Testis (tissue), 3 donors: Measurements from ENCODE around the gene PHKA1. TPM values are rescaled to one million over a fixed set of nuclear protein-coding genes. Genes with fewer than 3 reads are reported as not detected.

Source experiments
- DNase-seq: peaks from one replicate; pipeline ENCODE4 v3.0.0-alpha.2; 2019
- H3K27ac ChIP-seq, 2 donors: fragments of 200-600 bp; sonication (generic); one replicate each; pipeline ENCODE4 v1.5.1; 2019
- H3K27me3 ChIP-seq: fragments of 200-600 bp; sonication (generic); one replicate; pipeline ENCODE4 v1.5.1; 2019
- H3K36me3 ChIP-seq: fragments of 200-600 bp; sonication (generic); one replicate; pipeline ENCODE4 v1.5.1; 2017; ENCODE audit warnings: low read depth; ENCODE audit errors: missing control alignments
- H3K4me1 ChIP-seq: fragments of 200-600 bp; sonication (generic); one replicate; pipeline ENCODE4 v1.5.1; 2019
- H3K4me3 ChIP-seq, 2 donors: fragments of 200-600 bp; sonication (generic); one replicate each; pipeline ENCODE4 v1.5.1; 2017 to 2019
- H3K9me3 ChIP-seq: fragments of 200-600 bp; sonication (generic); one replicate; pipeline ENCODE4 v1.5.1; 2017
- POLR2A ChIP-seq: fragments of 450-650 bp; IDR thresholded peaks from one replicate; pipeline ENCODE4 v1.6.1; 2017; ENCODE audit warnings: antibody characterized with exemption, mild to moderate bottlenecking, moderate library complexity
- WGBS, 2 donors: methylation state at CpG; one replicate each; pipeline ENCODE4 v1.1.5; 2018; 5-methylcytosine and 5-hydroxymethylcytosine counted together
- intact Hi-C: fragments of 100-400 bp; cut with DNase I; formaldehyde crosslinking; loops from one replicate; pipeline ENCODE4 v1.15.1; 2023; ENCODE audit warnings: low total_unique reads
- polyA plus RNA-seq: library from polyadenylated mRNA; stranded (reverse); fragments of 350-450 nt; fragmentation: Illumina TruSeq; extraction: RNeasy Lipid Tissue Mini Kit (QIAGEN cat#74804); gene quantifications from one replicate; pipeline ENCODE4 v1.2.3, GENCODE V29; 2014; ENCODE audit warnings: low read depth, low replicate concordance; ENCODE audit not compliant: insufficient read depth
- total RNA-seq, 2 donors: library from RNA; depleted of rRNA; stranded (reverse); fragments of >200 nt; gene quantifications; one replicate each; pipeline ENCODE4 v1.2.3, GENCODE V29; 2016
- TF ChIP-seq, protein P1 (sequence below), 3 experiments: fragments of 450-650 bp in 2 of 3; fragments of 200-600 bp in 1 of 3; sonication (generic) in 1 of 3; IDR thresholded peaks; one replicate each; pipeline ENCODE4 v1.5.1; 2016 to 2019; ENCODE audit warnings: antibody characterized with exemption in 3 of 3, mild to moderate bottlenecking in 2 of 3, moderate library complexity in 1 of 3

Gene PHKA1
- total and polyA plus RNA-seq, 3 donors from 2014 or later: 3.6 to 13.1 (median 11.4) TPM

DNA sequence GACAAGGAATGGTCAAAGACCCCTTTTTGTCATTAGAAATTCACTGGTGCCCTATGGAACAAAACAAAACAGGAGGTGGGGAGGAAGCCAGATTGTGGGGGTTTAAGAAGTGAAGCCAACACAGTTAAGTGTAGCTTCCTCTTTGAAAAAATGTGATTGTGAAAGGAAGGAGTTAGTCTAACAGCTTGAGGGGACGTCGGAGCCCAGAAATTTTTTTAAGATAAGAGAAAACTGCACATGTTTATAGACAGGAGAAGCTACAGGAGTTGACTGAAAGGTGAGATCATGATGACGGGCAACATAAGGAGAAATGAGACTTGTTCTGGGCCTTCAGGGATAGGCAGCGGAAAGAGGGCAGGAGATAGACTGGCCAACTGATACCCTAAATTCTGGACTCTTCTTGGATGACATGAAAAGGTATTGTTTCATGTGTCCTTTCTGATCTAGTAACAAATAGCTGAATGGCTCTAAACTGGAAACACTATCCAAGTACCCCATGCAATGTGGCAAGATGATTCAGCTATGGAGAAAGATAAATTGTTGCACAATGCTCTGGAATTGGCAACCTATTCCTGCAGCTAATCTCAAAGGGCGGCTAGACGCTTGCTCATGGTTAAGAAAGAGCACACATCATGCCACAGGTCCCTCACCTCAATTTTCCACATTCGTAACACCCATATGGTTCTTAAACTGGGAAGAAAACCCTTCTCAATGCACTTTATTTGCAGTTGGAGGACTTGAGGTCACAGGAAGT, 137.8 kb downstream of the PHKA1 start:
- no peaks in the 10 kb centered on the region for H3K27me3 ChIP-seq
- H3K9me3 ChIP-seq: no peaks in the 10 kb centered on the region
- no peak for TF ChIP-seq POLR2A
- TF ChIP-seq, protein P1, sequence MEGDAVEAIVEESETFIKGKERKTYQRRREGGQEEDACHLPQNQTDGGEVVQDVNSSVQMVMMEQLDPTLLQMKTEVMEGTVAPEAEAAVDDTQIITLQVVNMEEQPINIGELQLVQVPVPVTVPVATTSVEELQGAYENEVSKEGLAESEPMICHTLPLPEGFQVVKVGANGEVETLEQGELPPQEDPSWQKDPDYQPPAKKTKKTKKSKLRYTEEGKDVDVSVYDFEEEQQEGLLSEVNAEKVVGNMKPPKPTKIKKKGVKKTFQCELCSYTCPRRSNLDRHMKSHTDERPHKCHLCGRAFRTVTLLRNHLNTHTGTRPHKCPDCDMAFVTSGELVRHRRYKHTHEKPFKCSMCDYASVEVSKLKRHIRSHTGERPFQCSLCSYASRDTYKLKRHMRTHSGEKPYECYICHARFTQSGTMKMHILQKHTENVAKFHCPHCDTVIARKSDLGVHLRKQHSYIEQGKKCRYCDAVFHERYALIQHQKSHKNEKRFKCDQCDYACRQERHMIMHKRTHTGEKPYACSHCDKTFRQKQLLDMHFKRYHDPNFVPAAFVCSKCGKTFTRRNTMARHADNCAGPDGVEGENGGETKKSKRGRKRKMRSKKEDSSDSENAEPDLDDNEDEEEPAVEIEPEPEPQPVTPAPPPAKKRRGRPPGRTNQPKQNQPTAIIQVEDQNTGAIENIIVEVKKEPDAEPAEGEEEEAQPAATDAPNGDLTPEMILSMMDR (IDR thresholded peaks at IDR 0.05): no peak
- no peak overlapping the region for H3K4me3 ChIP-seq
- H3K27ac ChIP-seq: no peak overlapping the region
- no peaks in the 10 kb centered on the region for H3K36me3 ChIP-seq
- intact Hi-C loops: no loop called here
- WGBS, 2 donors: 60 to 72% methylated on average over 4 to 7 of the region's 7 CpGs
- H3K4me1 ChIP-seq: no peaks in the 10 kb centered on the region
- DNase-seq: peak; percentile 41

DNA sequence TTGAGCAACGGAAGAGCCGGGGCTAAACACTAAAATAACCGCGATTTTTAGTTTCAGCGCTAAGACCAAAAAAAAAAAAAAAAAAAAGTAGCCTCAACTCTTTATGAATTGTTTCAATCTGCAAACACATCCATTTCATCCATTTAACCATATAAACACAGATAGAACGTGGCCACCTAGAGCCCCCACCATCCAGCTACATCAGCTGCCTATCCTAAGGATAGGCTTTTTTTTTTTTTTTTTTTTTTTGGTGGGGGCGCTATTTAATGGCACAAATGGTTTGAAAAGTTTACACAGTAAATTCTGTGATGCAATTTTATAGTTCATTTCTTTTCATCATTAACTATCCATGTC, 141.0 kb downstream of the PHKA1 start:
- Histone ChIP-seq H3K9me3 (no peaks in the 10 kb centered on the region), H3K36me3 (no peaks in the 10 kb centered on the region), H3K4me3 (peak overlapping the region; percentile 58 to 72), H3K27ac (no peak overlapping the region), H3K4me1 (no peaks in the 10 kb centered on the region), H3K27me3 (no peaks in the 10 kb centered on the region)
- 1 to 2% methylated on average over 7 of the region's 7 CpGs for WGBS, 2 donors
- TF ChIP-seq POLR2A: no peak
- TF ChIP-seq, protein P1 (IDR thresholded peaks at IDR 0.05): no peak
- DNase-seq: no peak
- intact Hi-C loops: no loop called here

DNA sequence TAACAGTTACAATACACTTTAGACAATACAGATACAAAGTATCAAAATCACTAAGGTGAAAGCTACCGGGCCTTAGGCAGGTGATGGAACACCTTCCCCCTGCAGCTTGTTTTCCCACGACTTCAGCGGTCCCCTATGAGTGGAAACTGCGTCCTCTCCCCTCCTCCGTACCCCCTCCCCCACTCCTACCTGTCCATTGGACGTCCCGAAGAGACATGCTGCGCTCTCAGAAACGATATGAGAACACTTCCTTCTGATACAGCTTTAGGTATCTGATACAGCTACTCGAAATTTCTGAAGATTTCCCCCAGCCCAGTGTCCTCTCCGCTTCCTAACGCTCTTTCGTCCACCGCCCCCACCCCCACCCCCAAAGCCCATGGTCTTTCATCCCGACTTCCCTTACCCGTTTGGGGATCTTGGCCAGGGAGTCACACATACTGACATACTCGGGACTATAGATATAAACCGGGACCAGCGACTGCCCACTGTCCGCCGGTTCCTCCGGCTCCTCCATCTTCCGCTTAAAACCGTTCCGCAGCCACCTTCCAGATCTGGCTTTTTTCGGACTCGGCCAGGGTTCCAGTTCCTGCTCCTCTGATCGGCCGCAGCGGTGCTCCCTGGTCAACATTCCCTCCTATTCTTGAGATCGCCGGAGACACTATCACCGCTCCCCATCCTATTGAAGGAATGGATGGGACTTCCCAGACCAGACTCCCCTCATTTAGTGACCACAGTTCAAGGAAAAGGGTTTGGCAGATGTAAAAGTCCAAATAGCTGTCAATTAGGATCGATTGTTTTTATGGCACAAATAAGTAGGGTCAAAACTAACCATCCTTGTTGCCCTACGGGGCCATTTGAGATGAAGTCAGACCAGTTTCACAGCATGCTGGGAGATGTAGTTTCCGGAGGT, 141.6 kb downstream of the PHKA1 start, which contains the start of gene HDAC8:
TSS of gene HDAC8 (minus strand) at position 596 of the 910 bp plus-strand sequence. CDS start at position 514, 82 bp downstream.
- Histone ChIP-seq H3K9me3 (no peaks in the 10 kb centered on the region), H3K27ac (peak within 1 kb of the TSS in 1 of 2 donors; percentile 73), H3K36me3 (no peaks in the 10 kb centered on the region), H3K4me1 (no peaks in the 10 kb centered on the region), H3K4me3 (peak within 1 kb of the TSS; percentile 58 to 72), H3K27me3 (no peaks in the 10 kb centered on the region)
- TF ChIP-seq POLR2A: no peak
- TF ChIP-seq, protein P1 (IDR thresholded peaks at IDR 0.05): no peak
- 0% methylated on average over 18 to 35 of the region's 36 CpGs for whole genome bisulfite sequencing, 2 donors
- intact Hi-C loops: no loop called here
- peak; percentile 77 for DNase-seq

DNA sequence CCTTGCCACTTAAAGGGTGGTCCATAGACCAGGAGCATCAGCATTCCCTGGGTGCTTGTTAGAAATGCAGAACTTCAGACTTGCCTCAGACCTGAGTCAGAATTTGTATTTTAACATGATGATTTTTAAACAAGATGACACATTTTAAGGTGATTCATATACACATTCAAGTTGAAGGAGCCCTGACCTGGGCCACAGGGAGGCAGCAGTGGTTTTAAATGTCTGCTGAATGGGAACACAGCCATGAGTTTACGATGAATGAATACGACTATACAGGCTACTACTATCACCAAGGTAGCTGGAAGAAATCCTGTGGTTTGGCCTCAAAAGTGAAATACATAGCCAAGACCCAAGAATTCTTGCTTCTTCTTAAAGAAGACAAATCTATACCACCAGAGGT, 144.3 kb downstream of the PHKA1 start:
- 47 to 60% methylated on average over 2 of the region's 2 CpGs for WGBS, 2 donors
- intact Hi-C loops: no loop called here
- Histone ChIP-seq H3K9me3 (no peaks in the 10 kb centered on the region), H3K36me3 (no peaks in the 10 kb centered on the region), H3K4me3 (no peak overlapping the region), H3K4me1 (no peaks in the 10 kb centered on the region), H3K27me3 (no peaks in the 10 kb centered on the region), H3K27ac (no peak overlapping the region)
- no peak for DNase-seq
- TF ChIP-seq, protein P1 (IDR thresholded peaks at IDR 0.05): no peak
- TF ChIP-seq POLR2A: no peak
